GM18508 (cell line): ENCODE measurements around the gene COL5A1.

Experiments
- ATAC-seq: cut with Tn5 transposase; IDR thresholded peaks from one replicate; pipeline ENCODE4 v1.9.1; 2021; ENCODE audit warnings: moderate number of reproducible peaks; ENCODE audit not compliant: insufficient read depth, unreplicated experiment

The COL5A1 gene

GRCh38 chr9:134881313-134881670 is 239.7 kb downstream of the COL5A1 start:
- ATAC-seq: no peak

GRCh38 chr9:134882204-134882785 is 240.7 kb downstream of the COL5A1 start:
- ATAC-seq: no peak

DNA sequence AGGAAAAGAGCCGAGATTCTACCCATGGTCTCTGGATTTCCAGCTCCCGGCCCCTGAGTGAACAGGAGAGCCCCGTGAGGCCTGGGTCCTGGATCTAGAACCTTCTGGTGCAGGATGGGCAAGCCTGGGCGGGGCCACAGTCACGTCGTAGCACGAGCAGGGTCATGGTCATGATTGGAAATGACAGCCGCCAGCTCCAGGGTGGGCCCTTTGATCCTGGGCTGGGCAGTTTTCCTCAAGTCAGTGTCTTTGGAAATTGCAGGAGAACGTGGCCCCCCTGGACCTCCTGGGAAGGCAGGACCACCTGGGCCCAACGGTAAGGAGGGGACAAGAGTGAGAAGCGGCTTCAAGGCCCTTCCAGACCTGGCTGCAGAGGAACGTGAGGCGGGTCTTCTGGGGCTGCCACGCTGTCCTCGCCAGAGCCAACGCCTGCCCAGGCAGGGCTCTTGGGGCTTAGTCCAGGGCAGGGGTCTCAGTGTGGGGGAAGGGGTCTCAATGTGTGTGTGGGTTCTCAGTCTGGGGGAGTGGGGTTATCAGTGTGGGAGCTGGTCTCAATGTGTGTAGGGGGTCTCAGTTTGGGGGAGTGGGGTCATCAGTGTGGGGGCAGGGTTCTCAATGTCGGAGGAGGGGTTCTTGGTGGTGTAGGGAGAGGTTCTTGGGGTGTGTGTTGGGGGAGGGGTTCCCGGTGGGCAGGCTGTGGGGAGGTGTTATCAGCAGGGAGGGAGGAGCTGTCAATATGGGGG is 241.6 kb downstream of the COL5A1 start:
- no peak for ATAC-seq

DNA sequence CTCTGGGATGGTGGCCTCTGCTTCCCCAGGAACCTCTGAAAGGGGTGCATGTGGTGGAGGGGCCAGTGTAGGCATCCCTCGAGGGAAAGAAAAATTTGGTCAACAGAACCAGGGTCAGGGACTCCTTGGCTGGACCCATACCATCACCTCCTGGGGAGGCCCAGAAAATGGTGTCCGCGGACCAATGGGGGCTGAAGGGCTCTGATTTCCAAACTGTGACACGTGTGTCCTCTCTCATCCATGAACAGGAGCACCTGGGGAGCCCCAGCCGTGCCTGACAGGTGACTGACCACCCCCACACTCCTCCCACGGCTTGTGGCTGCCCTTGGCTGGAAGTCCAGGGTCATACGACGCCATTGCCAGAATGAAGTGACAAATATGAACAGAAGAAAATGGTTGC is 242.9 kb downstream of the COL5A1 start:
- no peak for ATAC-seq

- no peak for ATAC-seq
These were observed 243.5 kb downstream of the COL5A1 start for GRCh38 chr9:134885001-134885678.

DNA sequence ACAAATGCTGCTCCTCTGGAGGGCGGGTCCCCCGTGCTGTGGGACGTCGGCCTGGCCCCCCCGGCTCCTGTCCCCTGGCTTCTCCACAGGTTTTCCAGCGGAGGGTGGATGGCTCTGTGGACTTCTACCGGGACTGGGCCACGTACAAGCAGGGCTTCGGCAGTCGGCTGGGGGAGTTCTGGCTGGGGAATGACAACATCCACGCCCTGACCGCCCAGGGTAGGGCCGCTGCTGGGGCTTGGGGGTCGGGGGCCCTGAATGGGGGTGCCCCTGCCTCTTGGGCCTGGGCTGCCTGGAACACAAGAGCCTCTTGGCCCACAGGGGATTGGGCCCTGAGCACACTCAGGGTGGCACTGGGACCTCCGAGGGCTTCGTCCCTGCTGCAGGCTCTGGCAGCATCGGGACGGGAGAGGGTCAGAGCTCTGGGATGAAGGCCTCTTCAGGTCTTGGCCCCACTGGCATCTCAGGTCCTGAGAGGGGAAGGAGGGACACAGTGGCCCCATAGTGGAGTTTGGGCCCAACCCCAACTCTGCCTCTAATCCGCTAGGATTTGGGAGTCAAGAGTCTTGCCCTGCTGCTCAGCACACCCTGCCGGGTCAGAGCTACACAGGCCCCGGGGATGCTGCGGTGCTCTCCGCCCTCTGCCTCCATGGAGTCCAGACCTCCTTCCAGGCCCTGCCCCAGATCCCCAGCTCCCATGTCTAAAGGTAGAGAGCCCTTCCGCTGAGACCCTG is 244.2 kb downstream of the COL5A1 start:
- no peak for ATAC-seq

DNA sequence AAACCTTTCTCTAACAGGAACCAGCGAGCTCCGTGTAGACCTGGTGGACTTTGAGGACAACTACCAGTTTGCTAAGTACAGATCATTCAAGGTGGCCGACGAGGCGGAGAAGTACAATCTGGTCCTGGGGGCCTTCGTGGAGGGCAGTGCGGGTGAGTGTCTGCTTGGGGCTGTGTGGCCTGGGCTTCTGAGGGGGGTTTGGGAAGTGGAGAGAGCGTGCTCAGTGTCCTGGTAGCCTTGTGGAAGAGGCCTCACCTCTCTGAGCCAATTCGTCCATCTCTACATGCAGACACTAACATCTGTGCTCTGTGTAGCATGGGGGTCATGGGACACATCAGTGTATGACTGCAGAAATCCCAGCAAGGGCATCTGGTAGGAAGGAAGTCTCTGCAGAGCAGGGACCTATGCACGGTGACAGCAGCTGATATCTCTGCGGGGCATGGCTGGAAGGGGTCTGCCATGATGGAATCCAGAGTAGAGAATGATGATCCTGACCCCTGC is 244.9 kb downstream of the COL5A1 start:
- ATAC-seq: no peak

- ATAC-seq: no peak
These were observed 245.6 kb downstream of the COL5A1 start for GRCh38 chr9:134887219-134887618.

DNA sequence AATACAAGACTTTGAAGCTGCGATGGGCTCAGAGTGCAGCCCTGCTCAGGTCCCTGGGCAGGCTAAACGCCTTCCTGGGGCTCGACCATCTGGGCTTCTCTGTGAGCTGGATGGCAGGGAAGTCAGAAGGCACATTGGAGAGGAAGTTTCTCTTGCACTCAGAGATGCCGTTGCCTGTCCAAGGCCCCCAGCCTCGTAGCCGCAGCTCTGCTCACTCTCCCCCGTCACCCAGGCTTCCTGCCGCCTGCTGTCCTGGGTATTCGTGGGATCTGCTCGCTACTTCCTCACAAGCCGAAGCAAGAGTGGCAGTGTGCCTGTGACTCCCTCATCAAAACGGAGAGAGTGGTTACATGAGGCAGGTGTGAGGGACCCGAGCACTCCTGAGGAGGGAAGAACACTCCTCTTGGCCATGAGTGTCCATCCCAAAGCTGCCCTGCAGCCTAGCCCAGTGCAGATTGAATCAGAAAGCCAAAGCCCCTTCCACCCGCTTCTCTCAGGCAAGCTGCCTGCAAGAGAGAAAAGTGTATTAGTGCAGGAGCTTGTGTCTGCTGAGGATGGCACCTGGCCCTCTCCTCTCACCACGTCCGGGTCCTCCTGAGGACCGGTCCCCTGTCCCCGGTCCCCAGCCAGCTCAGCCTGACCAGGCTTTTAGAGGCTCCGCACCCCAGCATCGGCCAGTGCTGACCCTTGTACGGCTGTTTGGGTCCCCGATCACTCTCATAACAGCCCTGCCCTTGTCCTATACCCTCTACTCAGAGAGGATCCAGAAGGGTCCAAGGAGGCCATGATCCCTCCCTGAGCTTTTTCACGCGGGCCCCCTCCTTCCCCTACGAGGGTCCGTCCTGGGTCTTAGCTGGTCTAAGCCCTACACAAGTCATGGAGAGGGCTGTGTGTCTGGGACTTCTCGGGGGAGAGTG is 246.3 kb downstream of the COL5A1 start:
- no peak for ATAC-seq

GRCh38 chr9:134888603-134889190 is 247.1 kb downstream of the COL5A1 start:
- ATAC-seq: no peak

DNA sequence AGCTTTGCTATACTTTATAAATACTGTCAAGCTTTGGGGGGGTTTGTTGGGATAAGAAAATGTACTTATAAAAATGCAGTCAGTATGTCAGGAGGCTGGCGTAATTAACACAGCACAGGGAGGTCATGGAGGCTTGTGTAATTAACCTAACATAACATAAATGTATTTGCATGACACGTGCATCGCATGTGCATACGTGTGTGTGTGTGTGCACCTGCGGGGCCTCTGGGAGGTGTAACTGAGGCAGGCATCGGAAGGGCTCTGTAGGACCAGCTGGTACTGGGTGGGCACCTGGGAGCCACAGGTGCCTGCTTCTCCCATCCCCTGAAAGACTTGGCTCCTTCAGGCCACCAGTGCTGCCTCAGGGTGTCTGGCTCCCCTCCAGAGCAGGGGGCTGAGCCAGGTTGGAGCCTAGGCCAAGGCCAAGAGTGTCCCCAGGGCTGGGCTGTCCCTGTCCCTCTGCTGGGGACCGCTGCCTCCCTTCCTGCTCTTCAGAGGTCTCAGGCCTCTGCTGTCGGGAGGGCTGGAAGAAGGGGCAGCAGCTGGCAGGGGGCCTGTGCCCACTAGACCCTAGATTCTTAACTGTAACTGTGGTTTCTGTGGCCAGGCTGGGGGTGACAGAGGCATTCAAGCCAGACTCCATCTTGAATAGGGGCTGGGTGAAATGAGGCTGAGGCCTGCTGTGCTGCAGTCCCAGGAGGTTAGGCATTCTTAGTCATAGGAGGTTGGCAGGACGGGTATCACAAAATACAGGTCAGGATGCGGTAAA is 248.0 kb downstream of the COL5A1 start:
- ATAC-seq: no peak

- ATAC-seq: no peak
These were observed 248.5 kb downstream of the COL5A1 start for GRCh38 chr9:134890155-134890495.

GRCh38 chr9:134891053-134891452 is 249.4 kb downstream of the COL5A1 start:
- no peak for ATAC-seq

DNA sequence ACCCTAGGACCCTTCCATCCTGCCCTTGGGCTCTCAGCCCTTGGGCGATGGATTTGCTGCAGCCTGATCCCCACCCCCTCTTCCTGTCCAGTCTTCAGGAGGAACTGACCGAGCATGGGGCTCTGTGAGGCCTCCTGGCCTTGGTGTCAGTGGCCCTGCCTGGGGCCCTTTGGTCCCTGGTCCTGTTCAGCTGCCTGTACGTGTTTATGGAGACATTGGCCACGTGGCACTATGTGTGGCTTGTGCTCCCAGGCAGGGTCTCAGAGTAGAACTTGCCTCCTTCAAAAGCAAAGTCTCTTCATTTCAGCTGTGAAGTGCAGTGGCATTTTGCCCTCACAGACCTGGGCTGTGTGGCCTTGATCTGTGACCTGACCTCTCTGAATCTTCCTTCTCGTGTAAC is 250.1 kb downstream of the COL5A1 start:
- no peak for ATAC-seq

GRCh38 chr9:134892221-134892620 is 250.6 kb downstream of the COL5A1 start:
- no peak for ATAC-seq

- no peak for ATAC-seq
These were observed 251.3 kb downstream of the COL5A1 start for GRCh38 chr9:134892820-134893420.
